Measurements from ENCODE around the gene RCL1. TPM values are rescaled to one million over a fixed set of nuclear protein-coding genes. Genes with fewer than 3 reads are reported as not detected.
A peak's percentile ranks its signal among the peaks of the same experiment; 100 is the strongest.

Gene RCL1
- total and polyA plus RNA-seq, 2 of the 13 experiments (the other 11 are each of a cell fraction or from before 2014, with no cell fraction given): 22.3 to 31.6 TPM

GRCh38 chr9:4902135-4902475 lies 109.4 kb downstream of the RCL1 start (continued):
- TF ChIP-seq AHDC1 (CRISPR knock-in tag; IDR thresholded peaks at IDR 0.05; ENCODE audit: borderline replicate concordance) (0 out of 2 replicates have a peak, but pooled peaks have one; percentile 26), ZNF646 (CRISPR knock-in tag; IDR thresholded peaks at IDR 0.05) (0 out of 2 replicates have a peak, but pooled peaks have one; percentile 21), HIC2 (CRISPR knock-in tag; IDR thresholded peaks at IDR 0.05; ENCODE audit: low read depth) (0 out of 2 replicates have a peak, but pooled peaks have one; percentile 16), MIER2 (CRISPR knock-in tag; IDR thresholded peaks at IDR 0.05) (0 out of 2 replicates have a peak, but pooled peaks have one; percentile 8), SALL1 (CRISPR knock-in tag; IDR thresholded peaks at IDR 0.05) (0 out of 2 replicates have a peak, but pooled peaks have one; percentile 2), PPARG (CRISPR knock-in tag; conservative IDR thresholded peaks at IDR 0.05) (peak; percentile 70; the same call in 1 of the 2 replicates), ZNF460 (CRISPR knock-in tag; IDR thresholded peaks at IDR 0.05; ENCODE audit: borderline replicate concordance) (no peak), ZNF709 (CRISPR knock-in tag; IDR thresholded peaks at IDR 0.05) (0 out of 2 replicates have a peak, but pooled peaks have one; percentile 38), TARDBP (CRISPR knock-in tag; IDR thresholded peaks at IDR 0.05) (no peak), PAWR (CRISPR knock-in tag; IDR thresholded peaks at IDR 0.05; ENCODE audit: borderline replicate concordance) (no peak), IKZF1 (IDR thresholded peaks at IDR 0.05) (no peak), GPN1 (CRISPR knock-in tag; IDR thresholded peaks at IDR 0.05; ENCODE audit: borderline replicate concordance) (no peak), MTERF4 (CRISPR knock-in tag; IDR thresholded peaks at IDR 0.05) (0 out of 2 replicates have a peak, but pooled peaks have one; percentile 54)

Measured in HepG2 (cell line).